ENCODE results near the gene TP53TG3D.
"Not testable (repeated sequence)": the region's sequence is repeated elsewhere in the genome, so short reads cannot be mapped to it uniquely, and the experiment has no call there.

TP53TG3D gene

GRCh38 chr16:32252986-32253385, at the start of gene TP53TG3D:
Gene TP53TG3D, plus strand, starts transcription at chr16:32253286. Its CDS starts 68 bp downstream, at chr16:32253354.
- DNase-seq: not testable (repeated sequence)

GRCh38 chr16:32253507-32253906, 421 bp downstream of the TP53TG3D start:
- not testable (repeated sequence) for DNase-seq

GRCh38 chr16:32261526-32261925, 8.4 kb downstream of the TP53TG3D start:
- not testable (repeated sequence) for DNase-seq

GRCh38 chr16:32263552-32263951, 10.5 kb downstream of the TP53TG3D start:
- DNase-seq: not testable (repeated sequence)

- not testable (repeated sequence) for DNase-seq
Measured at GRCh38 chr16:32281910-32282309, 28.8 kb downstream of the TP53TG3D start.

DNA sequence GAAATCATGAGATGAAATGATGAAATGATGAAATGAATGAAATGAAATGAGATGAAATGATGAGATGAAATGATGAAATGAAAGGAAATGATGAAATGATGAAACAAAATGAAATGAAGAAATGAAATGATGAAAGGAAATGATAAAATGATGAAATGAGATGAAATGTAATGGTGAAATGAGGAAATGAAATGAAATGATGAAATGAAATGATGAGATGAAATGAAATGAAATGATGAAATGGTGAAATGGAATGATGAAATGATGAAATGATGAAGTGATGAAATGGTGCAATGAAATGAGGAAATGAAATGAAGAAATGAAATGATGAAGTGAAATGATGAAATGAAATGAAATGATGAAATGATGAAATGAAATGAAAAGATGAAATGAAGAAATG, 29.9 kb downstream of the TP53TG3D start:
- DNase-seq: not testable (repeated sequence)

- not testable (repeated sequence) for DNase-seq
Measured at GRCh38 chr16:32283917-32284495, 30.9 kb downstream of the TP53TG3D start.

DNA sequence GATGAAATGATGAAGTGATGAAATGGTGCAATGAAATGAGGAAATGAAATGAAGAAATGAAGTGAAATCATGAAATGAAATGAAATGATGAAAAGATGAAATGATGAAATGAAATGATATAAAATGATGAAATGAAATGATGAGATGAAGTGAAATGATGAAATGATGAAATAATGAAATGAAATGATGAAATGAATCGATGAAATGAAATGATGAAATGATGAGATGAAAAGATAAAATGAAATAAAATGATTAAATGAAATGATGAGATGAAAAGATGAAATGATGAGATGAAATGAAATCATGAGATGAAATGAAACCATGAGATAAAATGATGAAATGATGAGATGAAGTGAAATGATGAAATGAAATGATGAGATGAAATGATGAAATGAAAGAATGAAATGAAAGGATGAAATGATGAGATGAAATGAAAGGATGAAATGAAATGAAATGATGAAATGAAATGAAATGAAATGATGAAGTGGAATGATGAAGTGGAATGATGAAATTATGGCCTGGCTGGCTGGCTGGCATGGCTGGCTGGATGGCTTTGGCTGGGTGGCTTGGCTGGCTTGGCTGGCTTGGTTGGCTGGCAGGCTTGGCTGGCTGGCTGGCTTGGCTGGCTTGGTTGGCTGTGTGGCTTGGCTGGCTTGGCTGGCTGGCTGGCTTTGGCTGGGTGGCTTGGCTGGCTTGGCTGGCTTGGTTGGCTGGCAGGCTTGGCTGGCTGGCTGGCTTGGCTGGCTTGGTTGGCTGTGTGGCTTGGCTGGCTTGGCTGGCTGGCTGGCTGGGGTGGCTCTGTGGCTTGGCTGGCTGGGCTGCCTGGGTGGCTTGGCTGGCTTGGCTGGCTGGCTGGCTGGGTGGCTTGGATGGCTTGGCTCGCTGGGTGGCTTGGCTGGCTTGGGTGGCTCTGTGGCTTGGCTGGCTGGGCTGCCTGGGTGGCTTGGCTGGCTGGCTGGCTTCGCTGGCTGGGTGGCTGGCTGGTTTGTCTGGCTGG, 32.0 kb downstream of the TP53TG3D start:
- not testable (repeated sequence) for DNase-seq

- DNase-seq: not testable (repeated sequence)
Measured at GRCh38 chr16:32286193-32286592, 33.1 kb downstream of the TP53TG3D start.

DNA sequence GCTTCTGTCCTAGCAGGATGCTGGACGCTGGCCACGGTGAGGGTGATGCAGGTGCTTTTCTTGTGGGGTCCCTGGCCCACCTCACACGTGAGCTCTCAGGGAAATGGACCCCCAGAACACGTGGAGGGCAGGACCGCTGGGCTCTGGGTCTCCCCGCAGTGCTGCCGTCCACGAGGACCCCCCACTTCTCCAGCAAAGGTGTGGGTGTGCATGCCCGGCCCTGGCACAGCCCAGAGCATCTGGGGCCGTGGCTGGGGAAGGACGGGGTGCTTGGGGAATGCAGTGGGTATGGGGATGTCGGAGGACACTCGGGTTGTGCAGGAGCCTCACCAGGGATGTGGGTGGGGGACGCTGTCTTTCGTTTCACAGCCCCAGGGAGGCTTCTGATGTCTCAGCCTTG, 34.7 kb downstream of the TP53TG3D start:
- DNase-seq: not testable (repeated sequence)

DNA sequence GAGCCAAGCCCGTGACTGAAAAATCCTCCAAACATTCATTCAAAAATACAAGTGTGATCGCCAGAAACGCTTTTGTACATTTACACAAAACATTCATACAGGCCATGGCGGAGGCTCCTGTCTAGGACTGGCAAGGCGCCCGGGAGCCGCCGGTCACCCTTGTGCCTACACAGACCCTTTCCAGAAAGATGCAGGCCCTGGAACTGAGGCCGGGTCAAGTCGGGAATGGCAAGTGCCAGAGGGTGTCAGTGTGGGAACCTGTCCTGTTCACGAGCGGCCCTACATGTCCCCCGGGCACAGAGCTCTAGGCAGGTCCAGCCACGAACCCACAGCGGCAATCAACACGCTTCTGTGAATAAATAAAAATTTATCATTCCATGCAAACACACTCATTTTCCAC, 36.1 kb downstream of the TP53TG3D start:
- not testable (repeated sequence) for DNase-seq

- DNase-seq: not testable (repeated sequence)
Measured at GRCh38 chr16:32302776-32303175, 49.7 kb downstream of the TP53TG3D start.

Data from NK-92 treated with Interleukin-12 subunit alpha and Interleukin-12 subunit beta, amount 100 ng/mL, for 24 hours (cell line).